HG02970 (cell line): Measurements from ENCODE around the gene RGS11.

ENCODE experiments used
- ATAC-seq: cut with Tn5 transposase; IDR thresholded peaks from one replicate; pipeline ENCODE4 v1.9.1; 2021; ENCODE audit warnings: mild to moderate bottlenecking, moderate library complexity, moderate number of reproducible peaks; ENCODE audit not compliant: unreplicated experiment, low FRiP score

RGS11 gene

DNA sequence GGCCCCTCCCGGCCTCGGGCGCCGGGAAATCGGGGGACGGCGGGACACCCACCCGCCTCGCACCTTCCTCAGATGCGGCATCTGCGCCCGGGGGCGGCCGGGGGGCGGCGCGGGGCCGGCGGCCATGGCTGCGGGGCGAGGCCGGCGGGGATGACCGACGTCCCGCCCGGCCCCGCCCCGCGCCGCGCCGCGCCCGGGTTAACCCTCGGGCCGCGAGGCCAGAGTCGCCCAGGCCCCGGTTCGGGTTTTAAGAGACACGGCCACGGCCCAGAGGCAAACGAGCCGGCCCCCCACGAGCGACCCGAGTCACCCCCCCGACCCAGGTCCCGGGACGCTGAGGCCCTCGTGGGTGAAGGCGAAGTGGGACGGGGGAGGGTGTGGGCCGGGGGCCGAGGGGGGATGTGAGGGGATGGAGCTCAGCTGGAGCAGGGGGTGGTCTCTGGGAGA, at the start of gene RGS11:
Gene RGS11, minus strand, starts transcription at position 159 of the 447 bp plus-strand sequence. Its CDS starts 33 bp downstream, at position 126.
- ATAC-seq: no peak

DNA sequence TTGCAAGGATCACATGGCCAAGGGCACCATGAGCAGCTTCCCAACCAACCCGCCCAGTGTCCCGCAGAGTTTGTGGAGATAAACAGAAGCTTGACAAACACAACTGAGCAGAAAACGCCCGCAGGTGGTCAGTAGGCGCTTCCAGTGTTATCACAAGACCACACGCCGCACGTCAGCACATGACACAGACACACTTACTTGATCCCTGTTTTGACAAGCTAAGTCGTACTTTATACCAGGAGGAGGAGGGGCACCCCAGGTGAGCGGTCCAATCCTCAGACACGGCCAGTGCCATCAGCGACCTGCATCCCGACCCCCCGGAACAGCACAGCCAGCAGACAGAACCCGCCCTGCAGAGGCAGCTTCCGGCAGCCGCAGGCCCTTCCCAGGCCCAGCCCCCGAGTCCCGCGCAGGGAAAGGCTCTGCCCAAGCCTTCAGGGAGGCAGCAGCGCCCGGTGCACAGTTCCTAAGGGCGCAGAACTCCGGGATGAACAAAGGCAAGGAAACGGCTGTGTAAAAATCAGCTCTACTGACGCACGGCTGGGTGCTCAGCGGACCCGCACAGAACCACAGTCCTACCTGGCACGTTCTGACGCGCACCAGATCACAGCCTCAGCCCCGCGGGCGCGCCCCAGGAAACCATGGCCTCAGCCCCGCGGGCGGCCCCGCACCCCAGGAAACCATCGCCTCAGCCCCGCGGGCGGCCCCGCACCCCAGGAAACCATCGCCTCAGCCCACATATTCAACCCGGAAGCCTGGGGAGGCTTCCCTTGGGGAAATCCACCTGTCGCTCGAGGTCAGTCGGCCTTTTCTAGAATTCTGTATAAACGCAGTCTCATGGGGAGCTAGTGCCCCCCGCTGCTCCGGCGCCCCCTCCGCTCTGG, 48.9 kb upstream of the RGS11 start:
- no peak for ATAC-seq

DNA sequence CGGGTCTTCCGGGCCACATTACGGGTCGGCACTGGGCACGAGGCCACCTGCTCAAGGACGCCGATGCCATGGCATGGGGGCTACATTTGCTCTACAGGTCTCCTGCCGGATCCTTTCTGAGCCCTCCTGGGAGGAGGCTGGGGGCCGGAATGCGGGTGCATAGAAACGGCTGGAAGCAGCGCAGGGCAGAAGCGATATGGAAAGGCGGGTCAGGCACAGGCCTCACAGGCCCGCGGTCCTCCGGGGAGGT, 48.4 kb upstream of the RGS11 start:
- no peak for ATAC-seq

DNA sequence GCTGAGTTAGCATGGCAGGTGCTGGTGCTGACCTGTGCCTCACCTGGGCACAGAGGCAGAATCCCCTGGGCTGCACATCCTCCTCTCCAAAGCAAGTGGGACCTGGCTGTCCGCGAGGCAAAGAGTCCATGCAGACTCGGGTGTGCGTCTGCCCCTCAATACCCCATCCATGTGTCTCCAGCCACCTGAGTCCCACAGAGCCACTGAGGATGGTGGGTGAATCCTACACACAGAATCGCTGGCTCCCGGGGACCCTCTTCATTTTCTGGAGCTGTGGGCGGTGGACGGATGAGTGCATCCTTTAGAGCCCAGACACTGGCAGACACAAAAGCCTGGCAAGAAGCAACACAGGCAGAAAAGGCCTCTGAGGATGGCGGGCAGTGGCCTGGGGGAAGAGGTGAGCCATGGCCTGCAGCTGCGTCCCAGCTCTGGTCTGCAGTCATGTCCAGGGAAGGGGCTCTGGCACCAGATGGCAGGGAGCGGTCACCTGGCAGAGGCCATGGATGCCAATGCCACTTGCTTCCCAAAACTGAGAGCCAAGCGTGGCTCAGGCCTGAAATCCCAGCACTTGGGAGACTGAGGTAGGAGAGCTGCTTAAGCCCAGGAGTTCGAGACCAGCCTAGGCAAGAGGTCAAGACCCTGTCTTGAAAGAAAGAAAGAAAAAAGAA, 46.9 kb upstream of the RGS11 start:
- ATAC-seq: no peak

DNA sequence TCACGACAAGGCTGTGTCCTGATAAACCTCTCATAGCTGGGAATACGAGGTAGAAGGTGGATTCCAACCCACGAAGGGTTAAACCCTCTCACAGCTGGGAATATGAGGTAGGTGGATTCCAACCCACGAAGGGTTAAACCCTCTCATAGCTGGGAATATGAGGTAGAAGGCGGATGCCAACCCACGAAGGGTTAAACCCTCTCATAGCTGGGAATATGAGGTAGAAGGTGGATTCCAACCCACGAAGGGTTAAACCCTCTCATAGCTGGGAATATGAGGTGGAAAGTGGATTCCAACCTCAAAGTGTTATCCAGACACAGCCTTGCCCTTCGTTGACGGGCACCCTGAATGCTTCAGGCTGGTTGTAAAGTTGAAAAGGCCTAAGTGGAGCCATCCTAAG, 45.8 kb upstream of the RGS11 start:
- no peak for ATAC-seq

DNA sequence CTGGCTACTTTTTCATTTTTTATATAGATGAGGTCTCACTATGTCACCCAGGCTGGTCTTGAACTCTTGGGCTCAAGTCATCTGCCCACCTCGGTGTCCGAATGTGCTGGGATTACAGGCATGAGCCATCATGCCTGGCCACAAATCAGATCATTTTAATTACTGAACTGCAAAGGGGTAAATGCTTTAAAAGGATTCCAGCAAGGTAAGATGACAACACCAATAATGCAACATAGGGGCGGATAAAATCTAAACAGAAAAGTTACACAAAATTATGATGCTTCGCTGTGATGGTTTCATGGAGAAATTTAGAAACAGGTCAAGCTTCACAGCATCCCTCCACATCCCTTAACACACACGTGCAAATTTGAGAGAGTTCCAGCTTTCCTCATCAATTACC, 44.5 kb upstream of the RGS11 start:
- no peak for ATAC-seq

DNA sequence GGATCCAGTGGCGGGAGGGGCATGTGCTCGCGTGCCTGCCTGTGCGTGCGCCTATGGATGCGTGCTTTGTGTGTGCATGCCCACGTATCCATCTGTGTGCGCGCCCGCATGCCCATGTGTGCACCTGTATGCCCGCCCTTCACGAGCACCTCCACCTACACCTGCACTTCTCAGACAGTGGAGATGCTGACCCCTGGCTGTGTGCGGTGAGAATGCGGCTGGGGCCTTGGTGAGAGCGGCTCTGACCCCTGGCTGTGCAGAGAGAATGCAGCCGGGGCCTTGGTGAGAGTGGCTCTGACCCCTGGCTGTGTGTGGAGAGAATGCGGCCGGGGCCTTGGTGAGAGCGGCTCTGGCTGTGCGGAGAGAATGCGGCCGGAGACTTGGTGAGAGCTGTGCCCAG, 42.9 kb upstream of the RGS11 start:
- ATAC-seq: no peak

DNA sequence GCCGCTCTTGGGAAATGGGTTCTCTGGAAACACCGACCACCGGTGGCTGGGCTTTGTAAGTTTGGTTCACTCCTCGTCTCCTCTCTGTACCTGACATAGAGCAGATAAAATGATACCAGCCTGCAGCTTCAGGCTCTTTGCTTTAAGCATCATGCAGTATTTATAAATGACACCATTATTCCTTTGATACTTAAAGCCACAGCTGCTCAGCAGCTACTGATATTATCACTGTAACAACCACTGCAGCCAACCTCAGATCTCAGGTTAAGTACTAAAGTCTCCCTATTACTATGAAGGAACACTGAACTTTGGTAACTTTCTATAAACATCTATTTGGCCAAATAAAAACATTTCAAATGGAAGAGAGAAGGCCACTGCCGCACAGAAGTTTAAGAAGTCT, 41.8 kb upstream of the RGS11 start:
- ATAC-seq: no peak

DNA sequence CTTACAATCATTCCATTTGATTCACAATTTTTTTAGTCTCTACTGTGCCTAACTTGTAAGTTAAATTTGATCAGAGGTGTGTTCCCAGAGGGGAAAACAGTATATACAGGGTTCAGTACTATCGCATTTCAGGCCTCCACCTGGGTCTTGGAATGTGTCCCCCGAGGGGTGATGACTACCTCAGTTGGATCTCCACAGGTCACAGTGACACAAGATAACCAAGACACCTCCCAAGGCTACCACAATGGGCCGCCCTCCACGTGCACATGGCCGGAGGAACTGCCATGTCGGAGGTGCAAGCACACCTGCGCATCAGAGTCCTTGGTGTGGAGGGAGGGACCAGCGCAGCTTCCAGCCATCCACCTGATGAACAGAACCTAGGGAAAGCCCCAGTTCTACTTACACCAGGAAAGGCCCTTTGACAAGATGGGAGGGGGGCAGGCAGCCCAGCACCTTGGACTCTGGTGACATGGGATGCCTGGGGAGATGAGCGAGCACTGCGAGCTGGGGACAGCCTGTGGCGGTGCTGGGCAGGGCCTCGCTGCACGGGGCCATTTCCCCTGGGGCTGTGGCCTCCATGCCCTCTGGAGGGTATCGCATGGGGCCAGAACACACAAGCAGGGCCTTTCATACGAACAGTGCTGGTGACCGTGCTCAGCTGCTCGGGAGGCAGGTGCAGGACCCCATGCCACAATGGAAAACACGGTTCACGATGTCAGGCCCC, 41.2 kb upstream of the RGS11 start:
- no peak for ATAC-seq

DNA sequence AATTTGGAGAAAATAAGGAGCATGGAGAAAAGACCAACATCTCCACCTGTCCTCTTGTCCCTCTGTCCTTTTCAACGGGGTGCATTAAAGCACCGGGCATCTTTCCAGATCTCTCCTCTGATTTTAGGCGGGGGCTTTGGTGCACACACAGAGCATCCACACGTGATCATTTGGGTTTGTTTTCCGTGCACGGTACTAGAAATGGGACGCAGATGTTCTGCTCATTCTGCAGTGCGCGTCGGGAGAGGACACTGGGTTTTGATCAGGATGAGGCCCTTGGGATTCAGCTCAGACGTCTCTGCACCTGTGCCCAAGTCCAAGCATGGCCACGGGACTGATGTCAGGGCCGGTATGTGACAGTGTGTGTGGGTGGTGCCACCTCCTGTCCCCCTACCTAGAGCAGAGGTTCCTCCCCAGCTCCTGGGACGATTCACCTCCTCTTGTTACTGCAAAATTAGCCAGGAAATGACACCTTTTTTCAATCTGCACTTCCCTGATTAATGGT, 39.1 kb upstream of the RGS11 start:
- ATAC-seq: no peak

DNA sequence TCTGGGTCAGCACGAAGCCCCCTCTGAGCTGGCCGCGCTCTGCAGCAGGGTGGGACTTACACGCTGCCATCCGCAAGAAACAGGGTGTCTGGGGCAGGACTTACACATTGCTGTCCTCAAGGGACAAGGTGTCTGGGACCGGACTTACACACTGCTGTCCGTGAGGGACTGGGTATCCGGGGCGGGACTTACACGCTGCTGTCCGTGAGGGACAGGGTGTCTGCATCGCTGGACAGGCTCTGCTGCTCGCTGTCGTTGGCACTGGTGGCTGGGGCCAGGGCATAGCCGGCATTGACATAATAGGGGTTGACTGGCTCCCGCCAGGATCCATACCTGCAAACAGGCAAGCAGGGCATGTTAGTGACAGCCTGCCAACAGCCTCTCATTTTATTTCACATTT, 38.6 kb upstream of the RGS11 start:
- ATAC-seq: no peak

DNA sequence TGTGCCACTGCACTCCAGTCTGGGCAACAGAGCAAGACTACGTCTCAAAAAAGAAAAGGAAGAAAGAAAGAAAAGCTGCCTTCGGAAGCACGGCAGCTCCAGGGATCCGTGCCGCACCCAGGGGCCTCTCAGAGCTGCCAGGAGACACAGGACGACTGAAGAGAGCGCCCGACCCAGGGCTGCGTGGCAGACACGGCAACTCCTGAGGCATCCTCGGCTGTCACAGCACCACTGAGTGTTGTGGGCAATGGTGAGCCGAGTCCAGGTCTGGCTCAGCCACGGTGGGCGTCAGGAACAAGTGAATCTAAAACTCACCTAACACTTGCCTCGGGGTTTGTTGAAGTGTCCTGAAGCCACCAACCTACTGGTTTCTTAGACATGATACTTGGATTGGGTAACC, 36.0 kb upstream of the RGS11 start:
- no peak for ATAC-seq

DNA sequence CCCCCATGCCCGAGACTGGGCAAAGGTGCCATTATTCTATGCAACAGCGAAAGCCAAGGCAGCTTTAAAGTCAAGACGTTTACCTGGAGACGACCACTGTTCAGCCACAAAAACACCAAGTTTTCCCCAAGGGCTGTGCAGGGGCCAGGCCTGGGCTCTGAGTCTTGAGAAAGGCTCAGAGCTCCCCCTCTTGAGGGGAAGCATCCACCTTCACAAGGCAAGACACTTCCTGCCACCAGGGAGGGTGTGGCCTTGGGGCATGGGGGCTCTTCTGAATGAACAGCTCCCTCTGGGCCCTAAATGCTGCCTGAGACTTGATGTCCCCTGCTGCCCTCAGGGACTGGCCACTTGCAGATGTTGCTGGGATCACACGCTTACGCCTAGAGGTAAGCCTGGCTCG, 33.7 kb upstream of the RGS11 start:
- ATAC-seq: no peak

DNA sequence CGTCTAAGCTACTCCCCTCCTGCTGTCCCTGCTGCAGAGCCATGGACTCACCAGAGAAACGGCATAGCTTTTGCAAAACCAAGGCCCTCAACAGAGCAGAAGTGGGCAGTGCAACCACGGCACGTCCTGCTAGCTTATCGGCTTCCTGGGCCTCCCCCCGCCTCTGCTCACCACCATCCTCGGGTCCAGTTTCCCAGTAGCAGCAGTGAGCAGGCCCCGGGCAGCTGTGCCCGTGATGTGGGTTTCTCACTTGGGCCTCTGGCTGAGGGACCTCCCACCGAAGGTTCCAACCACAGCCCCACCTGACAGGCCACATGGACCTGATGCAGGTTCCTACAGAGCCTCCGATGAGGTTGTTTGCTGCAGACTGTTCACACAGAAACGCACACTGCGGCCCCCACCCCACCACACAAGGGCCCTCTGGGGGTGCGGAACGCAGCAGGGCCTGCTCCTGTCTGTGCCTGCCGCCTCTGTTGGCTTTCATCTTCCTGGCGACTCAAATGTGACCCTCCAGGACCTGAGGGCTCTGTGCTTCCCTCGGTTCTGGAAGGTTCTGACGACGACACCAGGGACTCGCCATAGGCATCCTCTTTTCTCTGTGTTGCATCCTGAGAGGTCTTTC, 32.1 kb upstream of the RGS11 start:
- ATAC-seq: no peak

DNA sequence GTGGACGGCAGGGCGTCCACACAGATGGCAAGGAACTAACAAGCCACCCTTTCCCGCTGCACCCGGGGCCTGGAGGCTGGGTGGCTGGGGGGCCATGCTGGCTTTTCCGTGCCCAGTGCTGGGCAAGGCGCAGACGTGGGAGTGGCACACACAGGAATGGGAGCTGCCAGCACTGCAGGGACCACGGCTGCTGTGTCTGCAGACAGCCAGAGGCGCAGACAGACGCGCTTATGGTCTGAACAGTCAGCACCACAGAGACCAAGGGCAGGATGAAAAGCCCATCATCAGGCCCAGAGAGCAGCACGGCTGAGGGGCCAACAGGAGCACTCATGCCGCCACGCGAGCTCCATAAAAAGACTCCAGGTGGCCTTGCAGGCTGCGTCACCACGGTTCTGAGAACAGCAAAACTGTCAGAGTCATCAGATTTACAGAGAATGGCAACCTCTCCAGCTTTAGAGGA, 31.2 kb upstream of the RGS11 start:
- ATAC-seq: no peak

DNA sequence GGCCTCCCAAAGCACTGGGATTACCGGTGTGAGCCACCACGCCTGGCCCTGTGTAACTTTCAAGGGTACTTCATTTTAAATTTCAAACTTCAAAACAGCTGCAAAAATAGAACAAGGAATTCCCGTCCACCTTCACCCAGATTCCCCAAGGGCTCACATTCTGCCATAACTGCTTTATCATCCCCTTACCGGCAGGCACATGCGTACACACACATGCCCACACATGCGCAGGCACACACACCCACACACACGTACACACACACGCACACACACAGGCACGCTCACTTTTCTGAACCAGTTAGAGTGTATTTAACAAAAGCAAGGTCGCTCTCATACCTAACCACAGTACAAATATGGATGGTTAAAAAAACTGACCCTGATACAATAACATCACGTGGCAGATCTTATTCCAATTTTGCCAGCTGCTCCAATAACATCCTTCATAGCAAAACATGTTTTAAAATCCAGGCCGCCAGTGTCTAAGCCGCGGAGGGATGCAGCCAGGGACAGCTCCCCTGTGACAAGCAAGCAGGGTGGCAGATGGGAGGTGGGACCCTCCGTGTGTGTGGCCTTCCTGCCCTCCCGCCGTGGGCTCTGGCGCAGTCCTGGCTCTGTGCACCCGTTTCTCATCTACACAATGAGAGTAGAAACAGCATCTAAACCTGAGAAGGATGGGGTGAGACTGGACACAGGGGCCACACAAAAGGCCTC, 30.3 kb upstream of the RGS11 start:
- ATAC-seq: no peak

DNA sequence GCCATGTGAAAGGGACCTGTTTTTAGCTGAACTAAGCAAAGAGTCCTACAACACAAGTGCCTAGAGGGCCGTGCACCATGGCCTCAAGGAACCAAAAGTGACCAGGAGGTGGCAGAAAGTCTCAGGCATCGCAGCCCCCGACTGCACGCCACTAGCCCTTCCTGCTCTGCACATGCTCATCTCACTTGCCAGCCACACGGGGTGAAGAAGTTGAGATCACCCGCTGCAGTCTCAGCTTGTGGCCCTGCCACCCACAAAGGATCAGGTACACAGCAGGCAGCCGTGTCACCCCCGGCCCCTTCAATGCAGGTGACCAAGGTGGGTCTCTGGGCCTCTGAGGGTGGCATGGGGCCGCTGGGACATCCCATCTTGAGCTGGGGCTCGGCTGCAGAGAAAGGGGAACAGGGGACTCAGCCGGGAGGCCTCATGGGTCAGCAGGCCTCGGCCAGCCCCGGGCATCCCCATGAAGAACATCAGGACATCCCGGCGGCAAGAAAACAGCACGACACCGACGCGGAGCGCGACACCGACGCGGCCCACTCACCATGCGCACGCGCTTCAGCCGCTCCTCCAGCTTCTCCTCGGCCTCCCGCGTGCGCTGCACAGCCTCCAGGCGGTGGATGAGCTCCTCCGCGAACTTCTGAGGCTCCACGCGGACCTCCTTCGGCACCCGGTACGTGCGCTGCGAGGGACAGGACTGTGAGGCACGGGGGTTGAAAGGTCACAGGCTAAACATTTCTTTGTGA, 28.2 kb upstream of the RGS11 start:
- no peak for ATAC-seq

DNA sequence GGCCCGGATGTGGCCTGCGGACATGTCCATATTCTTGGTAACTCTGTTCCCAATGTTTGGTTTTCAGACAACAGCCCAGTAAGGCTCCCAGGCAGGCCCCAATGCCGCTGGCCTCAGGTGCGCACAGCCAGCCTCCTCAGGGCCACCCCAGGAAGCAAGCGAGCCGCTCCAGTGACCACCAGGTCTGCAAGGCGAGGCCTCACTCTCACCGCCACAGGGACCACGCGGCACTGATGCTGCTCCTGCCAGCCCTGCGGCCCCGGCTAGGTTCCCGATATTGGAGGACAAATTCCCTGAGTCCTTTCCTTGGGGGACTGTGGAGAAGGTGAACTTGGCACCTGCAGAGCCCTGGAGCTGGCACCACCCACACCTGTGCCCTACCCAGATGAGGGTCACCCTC, 26.2 kb upstream of the RGS11 start:
- ATAC-seq: no peak

DNA sequence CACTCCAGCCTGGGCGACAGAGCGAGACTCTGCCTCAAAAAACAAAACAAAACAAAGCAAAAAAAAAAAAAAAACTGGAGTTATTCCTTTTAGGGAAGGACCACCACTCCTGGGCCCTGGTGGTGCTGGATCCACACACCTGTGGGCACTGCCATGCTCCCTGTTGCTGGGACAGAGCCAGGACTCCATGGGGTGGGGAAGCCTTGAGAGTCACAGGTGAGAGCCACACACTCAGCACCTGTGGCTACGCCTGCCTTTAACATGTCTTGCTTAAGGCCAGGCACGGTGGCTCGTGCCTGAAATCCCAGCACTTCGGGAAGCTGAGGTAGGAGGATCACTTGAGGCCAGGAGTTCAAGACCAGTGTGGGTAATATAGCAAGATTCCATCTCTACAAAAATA, 25.5 kb upstream of the RGS11 start:
- no peak for ATAC-seq

DNA sequence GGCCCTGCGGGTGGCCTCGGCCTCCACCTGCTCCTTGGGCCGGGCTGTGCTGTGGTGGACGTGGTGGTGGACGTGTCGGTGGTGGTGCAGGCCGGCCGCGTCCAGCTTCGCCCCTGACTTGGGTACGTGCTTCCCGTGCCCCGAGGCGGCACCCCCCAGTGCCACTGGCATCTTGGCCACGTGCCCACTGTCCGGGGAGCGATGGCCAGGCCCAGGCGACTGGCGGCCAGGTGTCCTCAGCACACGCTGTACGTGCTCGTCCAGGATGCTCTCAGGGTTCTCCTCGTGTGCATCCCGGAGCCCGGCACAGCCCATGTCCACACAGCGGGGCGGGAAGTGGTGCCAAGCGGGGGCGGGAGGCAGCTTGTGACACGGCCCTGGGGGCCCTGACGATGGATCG, 22.1 kb upstream of the RGS11 start:
- no peak for ATAC-seq
